ENCODE results near the gene RELCH. TPM values are rescaled to one million over a fixed set of nuclear protein-coding genes. Genes with fewer than 3 reads are reported as not detected.
A peak's percentile ranks its signal among the peaks of the same experiment; 100 is the strongest.

The RELCH gene
- total and polyA plus RNA-seq, 10 of the 15 experiments (the other 5 are each of a cell fraction or from before 2014, with no cell fraction given), result 3.1 to 23.6 (median 14.5) TPM

GRCh38 chr18:62300359-62300963 lies 113.4 kb downstream of the RELCH start (continued):
- TF ChIP-seq BCL3 (IDR thresholded peaks at IDR 0.05; ENCODE audit: borderline replicate concordance, insufficient read depth, low read depth, low read length, poor library complexity, severe bottlenecking), result no peak
- no peak for TF ChIP-seq SUZ12 (IDR thresholded peaks at IDR 0.05; ENCODE audit: unreplicated experiment)
- TF ChIP-seq HDGF (IDR thresholded peaks at IDR 0.05), result no peak
- no peak for TF ChIP-seq POLR2A (IDR thresholded peaks at IDR 0.05; ENCODE audit: low read depth, low read length)
- TF ChIP-seq HDAC6 (IDR thresholded peaks at IDR 0.05; ENCODE audit: unreplicated experiment), result no peak
- TF ChIP-seq RFX5 (IDR thresholded peaks at IDR 0.05; ENCODE audit: low read depth, low read length), result no peak
- TF ChIP-seq RUNX3 (IDR thresholded peaks at IDR 0.05; ENCODE audit: low read length), result no peak

GRCh38 chr18:62301322-62301721 lies 114.3 kb downstream of the RELCH start:
- TF ChIP-seq TCF3 (IDR thresholded peaks at IDR 0.05; ENCODE audit: borderline replicate concordance, insufficient read depth, low read depth, low read length), result no peak
- TF ChIP-seq EGR1 (IDR thresholded peaks at IDR 0.05; ENCODE audit: borderline replicate concordance in 1 of 2, low read depth in 2 of 2, low read length in 2 of 2), result no peak
- TF ChIP-seq RFX5 (IDR thresholded peaks at IDR 0.05; ENCODE audit: low read depth, low read length), result no peak
- no peak for TF ChIP-seq CTCF (IDR thresholded peaks at IDR 0.05 in 2 of 3, conservative IDR thresholded peaks at IDR 0.05 in 1 of 3; ENCODE audit: control insufficient read depth in 2 of 3, extremely low read depth in 1 of 3, insufficient read depth in 1 of 3, low read depth in 3 of 3, low read length in 3 of 3)
- TF ChIP-seq DPF2 (IDR thresholded peaks at IDR 0.05), result no peak
- TF ChIP-seq ZBTB40 (IDR thresholded peaks at IDR 0.05; ENCODE audit: borderline replicate concordance), result peak; percentile 54
- no peak for TF ChIP-seq WRNIP1 (IDR thresholded peaks at IDR 0.05; ENCODE audit: borderline replicate concordance, low read depth, low read length)
- no peak for TF ChIP-seq PML (IDR thresholded peaks at IDR 0.05; ENCODE audit: low read length)
- TF ChIP-seq NFYA (IDR thresholded peaks at IDR 0.05; ENCODE audit: borderline replicate concordance, low read depth, low read length), result no peak
- H2AFZ ChIP-seq (ENCODE audit: control insufficient read depth, low read depth, low read length), result no peak overlapping the region
- H3K79me2 ChIP-seq (ENCODE audit: control insufficient read depth, insufficient read depth, low read length), result no peaks in the 10 kb centered on the region
- RAD21 ChIA-PET (ENCODE audit: unreplicated experiment), result no interaction called here
- FAIRE-seq (no peak), ATAC-seq (no peak), DNase-seq (ENCODE audit: low read depth, low spot score) (no peak)
- in situ Hi-C loops (cut with MboI), result no loop called here
- H3K9me3 ChIP-seq (replicated peaks; ENCODE audit: control insufficient read depth, insufficient read depth, low read length), result no peaks in the 10 kb centered on the region
- 100% methylated on average over 1 of the region's 1 CpG for WGBS (ENCODE audit: insufficient coverage, insufficient replicate concordance, low lambda C conversion rate, missing lambda C conversion rate)
- no peak overlapping the region for H3K4me2 ChIP-seq (ENCODE audit: control insufficient read depth, insufficient read depth)
- H3K4me3 ChIP-seq, result no peak overlapping the region
- peaks cover 0 to 4% of the 10 kb centered on the region in 2 experiments; a peak in 3 of 4 replicates for H3K36me3 ChIP-seq (ENCODE audit: control insufficient read depth in 2 of 2, insufficient read depth in 2 of 2, low read length in 1 of 2)
- SMC1A ChIA-PET (ENCODE audit: uncharacterized antibody, unreplicated experiment), result interaction anchor here (1.8 kb wide), 1 partner anchor 15 kb away, joined by 8 read pairs; no protein-coding TSS in a partner anchor
- no peaks in the 10 kb centered on the region for H4K20me1 ChIP-seq (ENCODE audit: control insufficient read depth, insufficient read depth)
- no peaks in the 10 kb centered on the region for H3K4me1 ChIP-seq (ENCODE audit: control insufficient read depth, insufficient read depth, low read length)
- no TSS peak for BruUV-seq (replicated peaks)
- H3K27ac ChIP-seq (ENCODE audit: control insufficient read depth, insufficient read depth), result no peak overlapping the region
- no peaks in the 10 kb centered on the region for H3K27me3 ChIP-seq (replicated peaks in 1 of 2; ENCODE audit: control insufficient read depth in 2 of 2, insufficient read depth in 2 of 2, low read length in 1 of 2)
- H3K9ac ChIP-seq (ENCODE audit: control insufficient read depth, insufficient read depth, low read length), result no peak overlapping the region
- CTCF ChIA-PET, result interaction anchor here (1.8 kb wide), 1 partner anchor 52 kb away, joined by 8 read pairs; no protein-coding TSS in a partner anchor
- POLR2A ChIA-PET, result no interaction called here
- intact Hi-C loops (cut with micrococcal nuclease; ENCODE audit: unreplicated experiment), result no loop called here
